Coronary artery (tissue), 2 donors: ENCODE results near the gene ZNF292.

ENCODE experiments used
- DNase-seq: peaks from one replicate; pipeline ENCODE4 v3.0.0-alpha.2; 2017; ENCODE audit warnings: low spot score
- H3K27ac ChIP-seq, 2 donors: fragments of 200-600 bp; sonication (generic); one replicate each; pipeline ENCODE4 v1.5.1; 2016 to 2019
- H3K4me3 ChIP-seq: fragments of 200-600 bp; sonication (generic); 2 replicates; pipeline ENCODE4 v1.5.1; 2016; ENCODE audit warnings: mild to moderate bottlenecking, moderate library complexity
- TF ChIP-seq, protein P1 (sequence below): fragments of 200-600 bp; sonication (generic); IDR thresholded peaks from one replicate; pipeline ENCODE4 v1.5.1; 2019; ENCODE audit warnings: antibody characterized with exemption

The ZNF292 gene

DNA sequence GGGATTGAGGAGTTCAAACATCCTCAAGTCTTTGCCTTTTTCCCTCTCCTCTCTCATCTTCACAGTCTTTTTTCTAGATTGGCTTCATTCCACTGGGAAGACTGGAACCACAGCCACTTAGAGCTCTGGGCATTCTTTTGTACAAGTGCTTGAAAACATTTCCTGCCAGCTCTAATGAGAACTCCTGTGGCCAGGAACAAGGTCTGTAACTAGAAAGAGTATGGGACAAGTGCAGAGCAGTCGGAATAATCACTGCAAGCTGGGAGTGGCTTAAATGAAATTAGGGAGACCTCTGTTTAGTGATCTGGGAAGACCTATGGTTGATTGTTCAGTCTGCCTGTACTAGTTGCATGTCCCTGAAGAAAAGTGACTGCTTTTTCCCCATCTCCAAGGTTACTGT is 126.1 kb downstream of the ZNF292 start:
- Histone ChIP-seq H3K4me3 (no peak overlapping the region), H3K27ac (no peak overlapping the region)
- DNase-seq = no peak
- TF ChIP-seq, protein P1, sequence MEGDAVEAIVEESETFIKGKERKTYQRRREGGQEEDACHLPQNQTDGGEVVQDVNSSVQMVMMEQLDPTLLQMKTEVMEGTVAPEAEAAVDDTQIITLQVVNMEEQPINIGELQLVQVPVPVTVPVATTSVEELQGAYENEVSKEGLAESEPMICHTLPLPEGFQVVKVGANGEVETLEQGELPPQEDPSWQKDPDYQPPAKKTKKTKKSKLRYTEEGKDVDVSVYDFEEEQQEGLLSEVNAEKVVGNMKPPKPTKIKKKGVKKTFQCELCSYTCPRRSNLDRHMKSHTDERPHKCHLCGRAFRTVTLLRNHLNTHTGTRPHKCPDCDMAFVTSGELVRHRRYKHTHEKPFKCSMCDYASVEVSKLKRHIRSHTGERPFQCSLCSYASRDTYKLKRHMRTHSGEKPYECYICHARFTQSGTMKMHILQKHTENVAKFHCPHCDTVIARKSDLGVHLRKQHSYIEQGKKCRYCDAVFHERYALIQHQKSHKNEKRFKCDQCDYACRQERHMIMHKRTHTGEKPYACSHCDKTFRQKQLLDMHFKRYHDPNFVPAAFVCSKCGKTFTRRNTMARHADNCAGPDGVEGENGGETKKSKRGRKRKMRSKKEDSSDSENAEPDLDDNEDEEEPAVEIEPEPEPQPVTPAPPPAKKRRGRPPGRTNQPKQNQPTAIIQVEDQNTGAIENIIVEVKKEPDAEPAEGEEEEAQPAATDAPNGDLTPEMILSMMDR = no peak

DNA sequence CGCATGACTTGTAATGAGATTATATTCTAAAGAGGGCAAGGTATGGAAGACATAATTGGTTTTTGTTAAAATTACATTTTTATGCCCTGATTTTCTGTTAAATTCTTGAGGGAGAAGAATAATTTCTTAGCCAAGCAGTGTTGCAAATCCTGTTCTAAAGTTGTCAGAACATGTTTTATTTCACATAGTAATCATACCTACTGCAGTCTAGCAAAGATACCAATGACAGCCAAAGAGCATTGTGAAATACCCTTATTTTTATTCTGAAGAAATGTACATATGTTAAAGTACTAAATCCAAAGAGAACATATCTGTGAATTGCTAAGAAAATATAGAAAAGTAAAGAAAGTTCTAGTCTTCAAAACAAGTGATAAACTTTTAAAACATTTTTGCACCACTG is 127.4 kb downstream of the ZNF292 start:
- no peak for DNase-seq
- TF ChIP-seq, protein P1 = no peak
- H3K27ac ChIP-seq = no peak overlapping the region

DNA sequence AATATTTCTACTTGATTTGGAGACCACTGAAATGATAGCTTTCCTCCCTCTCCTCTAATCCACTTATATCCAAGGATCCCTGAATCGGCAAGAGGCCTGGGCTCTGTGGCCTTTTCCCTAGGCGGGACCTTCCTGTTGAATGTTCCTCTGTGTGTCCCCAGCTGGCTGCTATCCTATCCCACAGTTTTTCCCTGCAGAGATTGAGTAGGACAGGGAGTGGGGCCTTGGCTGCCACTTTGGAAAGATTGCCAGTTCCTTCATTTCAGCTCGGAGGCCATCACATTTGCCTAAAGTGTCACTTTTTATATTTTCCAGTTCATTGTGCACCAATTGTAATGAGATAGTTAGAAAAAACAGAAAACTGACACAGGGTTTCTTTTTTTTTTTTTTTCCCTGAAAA is 128.1 kb downstream of the ZNF292 start:
- H3K27ac ChIP-seq = no peak overlapping the region
- TF ChIP-seq, protein P1 = no peak
- H3K4me3 ChIP-seq = no peak overlapping the region

More for the DNA sequence above, 127.4 kb downstream of the ZNF292 start:
- no peak overlapping the region for H3K4me3 ChIP-seq

DNA sequence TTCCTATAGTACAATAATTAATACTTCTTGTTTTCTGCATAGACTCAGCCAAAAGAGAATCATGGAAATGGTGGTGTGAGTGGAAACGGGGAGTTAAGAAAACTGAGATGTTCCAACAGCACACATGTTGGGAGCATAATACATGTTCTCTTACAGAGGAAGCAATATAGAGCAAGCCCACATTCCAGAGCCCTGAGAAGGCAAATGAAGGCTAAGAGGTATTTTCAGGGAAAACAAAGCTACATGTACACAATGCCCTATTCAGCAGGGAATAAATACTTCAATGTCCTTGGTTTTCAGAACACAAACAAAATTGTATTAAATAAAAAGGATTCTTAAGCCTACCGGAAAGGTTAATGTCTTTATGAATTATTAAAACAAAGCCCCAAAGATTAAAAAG is 131.9 kb downstream of the ZNF292 start:
- no peak overlapping the region for H3K4me3 ChIP-seq
- no peak overlapping the region for H3K27ac ChIP-seq
- DNase-seq = no peak
- TF ChIP-seq, protein P1 = no peak

More for the DNA sequence above, 128.1 kb downstream of the ZNF292 start:
- DNase-seq = no peak

DNA sequence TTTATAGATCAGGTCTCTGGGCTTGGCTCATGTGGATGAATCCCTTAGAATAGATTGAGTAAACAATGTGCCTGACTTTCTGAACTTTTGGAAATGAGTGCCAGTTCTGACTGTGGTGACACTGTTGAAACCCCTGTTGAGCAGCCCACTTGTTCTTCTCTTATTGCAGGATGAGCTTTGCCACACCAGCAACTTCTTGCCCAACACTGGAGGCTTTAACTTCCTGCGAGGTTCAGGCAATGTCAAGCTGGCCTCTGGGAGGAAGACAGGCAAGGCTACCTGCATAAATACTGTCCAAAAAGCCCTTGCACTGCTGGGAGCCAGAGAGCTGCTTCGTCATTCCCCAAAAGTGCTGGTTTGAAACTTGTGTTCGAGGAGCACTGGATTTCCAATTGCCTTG is 134.2 kb downstream of the ZNF292 start:
- no peak for DNase-seq
- TF ChIP-seq, protein P1 = no peak
- Histone ChIP-seq H3K4me3 (no peak overlapping the region), H3K27ac (no peak overlapping the region)

DNA sequence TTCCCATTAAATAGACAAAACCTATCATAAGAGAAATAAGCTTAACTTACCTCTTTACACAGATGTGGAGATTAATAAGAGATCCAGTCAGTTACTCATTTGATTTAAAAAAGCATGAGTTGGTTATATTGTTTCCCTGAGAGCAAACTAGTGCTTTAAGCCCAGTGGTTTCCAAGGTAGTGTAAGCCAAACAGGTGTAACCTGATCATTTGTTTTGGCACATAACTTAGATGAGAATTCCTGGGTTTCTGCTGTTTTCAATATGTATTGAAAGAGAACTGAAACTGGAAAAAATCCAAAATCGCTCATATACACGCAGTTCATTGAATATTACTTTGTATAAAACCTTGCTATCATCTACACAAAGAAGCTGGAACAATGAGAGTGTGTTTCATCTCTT is 136.5 kb downstream of the ZNF292 start:
- TF ChIP-seq, protein P1 = no peak
- Histone ChIP-seq H3K4me3 (no peak overlapping the region), H3K27ac (no peak overlapping the region)
- DNase-seq = no peak

DNA sequence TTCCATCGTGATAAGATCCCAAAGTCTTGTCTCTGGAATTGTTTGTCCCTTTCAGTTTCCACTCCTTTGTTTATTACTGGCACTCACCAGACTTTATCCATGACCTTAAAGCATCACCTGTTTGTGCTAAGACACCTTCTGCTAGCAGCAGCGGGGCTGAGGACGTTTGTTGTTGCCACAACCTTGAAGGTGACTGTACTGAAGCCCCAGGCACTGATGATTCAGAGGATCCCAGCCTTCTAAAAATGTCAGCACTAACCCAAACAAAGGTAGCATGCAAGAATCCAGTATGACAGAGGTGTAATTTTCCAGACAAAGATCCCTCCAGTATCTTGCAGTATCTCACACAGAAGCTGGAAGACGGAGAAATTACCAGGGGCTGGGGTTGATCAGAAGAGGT is 138.2 kb downstream of the ZNF292 start:
- TF ChIP-seq, protein P1 = no peak
- no peak for DNase-seq

More for the DNA sequence above, 138.2 kb downstream of the ZNF292 start:
- Histone ChIP-seq H3K27ac (no peak overlapping the region), H3K4me3 (no peak overlapping the region)
